Adrenal gland (tissue), 5 donors: Measurements from ENCODE around the gene GALK2.

Experiments used
- POLR2A ChIP-seq, 2 donors: fragments of 450-650 bp; IDR thresholded peaks; one replicate each; pipeline ENCODE4 v1.6.1; 2017; ENCODE audit warnings: antibody characterized with exemption in 2 of 2, mild to moderate bottlenecking in 2 of 2, moderate library complexity in 1 of 2
- TF ChIP-seq, protein P1 (sequence below), 6 experiments: fragments of 450-650 bp in 4 of 6; fragments of 200-600 bp in 2 of 6; sonication (generic) in 1 of 6; IDR thresholded peaks; 1 replicate in 5 of 6; 2 replicates in 1 of 6; pipeline versions ENCODE4 v1.5.1 to v1.8.0; 2016 to 2021; ENCODE audit warnings: antibody characterized with exemption in 6 of 6, mild to moderate bottlenecking in 2 of 6, moderate library complexity in 1 of 6
- donor health status: DM: no; HTN: no; CAD: no.

DNA sequence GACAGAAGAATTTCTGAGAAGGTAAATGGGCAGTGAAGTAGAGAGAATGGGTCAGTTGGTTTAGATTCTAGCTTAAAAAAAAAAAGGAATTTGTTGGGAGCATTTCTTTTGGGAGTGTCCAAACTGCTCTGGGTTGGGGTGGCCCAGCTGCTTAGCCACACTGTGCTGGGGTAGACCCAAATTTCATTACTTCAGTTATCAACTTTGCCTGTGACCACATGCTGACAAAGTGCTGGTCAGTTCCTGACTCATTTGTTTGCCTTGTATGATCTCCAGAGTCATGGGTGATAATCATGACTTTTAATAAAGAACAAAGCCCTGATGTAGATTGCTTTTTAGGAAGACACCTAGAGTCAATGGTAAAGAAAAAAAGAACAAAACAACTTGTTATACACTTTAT, 131.5 kb downstream of the GALK2 start:
- TF ChIP-seq, protein P1, sequence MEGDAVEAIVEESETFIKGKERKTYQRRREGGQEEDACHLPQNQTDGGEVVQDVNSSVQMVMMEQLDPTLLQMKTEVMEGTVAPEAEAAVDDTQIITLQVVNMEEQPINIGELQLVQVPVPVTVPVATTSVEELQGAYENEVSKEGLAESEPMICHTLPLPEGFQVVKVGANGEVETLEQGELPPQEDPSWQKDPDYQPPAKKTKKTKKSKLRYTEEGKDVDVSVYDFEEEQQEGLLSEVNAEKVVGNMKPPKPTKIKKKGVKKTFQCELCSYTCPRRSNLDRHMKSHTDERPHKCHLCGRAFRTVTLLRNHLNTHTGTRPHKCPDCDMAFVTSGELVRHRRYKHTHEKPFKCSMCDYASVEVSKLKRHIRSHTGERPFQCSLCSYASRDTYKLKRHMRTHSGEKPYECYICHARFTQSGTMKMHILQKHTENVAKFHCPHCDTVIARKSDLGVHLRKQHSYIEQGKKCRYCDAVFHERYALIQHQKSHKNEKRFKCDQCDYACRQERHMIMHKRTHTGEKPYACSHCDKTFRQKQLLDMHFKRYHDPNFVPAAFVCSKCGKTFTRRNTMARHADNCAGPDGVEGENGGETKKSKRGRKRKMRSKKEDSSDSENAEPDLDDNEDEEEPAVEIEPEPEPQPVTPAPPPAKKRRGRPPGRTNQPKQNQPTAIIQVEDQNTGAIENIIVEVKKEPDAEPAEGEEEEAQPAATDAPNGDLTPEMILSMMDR (IDR thresholded peaks at IDR 0.05) = no peak
- no peak for TF ChIP-seq POLR2A (IDR thresholded peaks at IDR 0.05)
